ENCODE data around the gene SMU1.
"Not testable (repeated sequence)": the region's sequence is repeated elsewhere in the genome, so short reads cannot be mapped to it uniquely, and the experiment has no call there.

The SMU1 gene

GRCh38 chr9:33007755-33008154 is 68.7 kb downstream of the SMU1 start:
- DNase-seq: no peak

- DNase-seq: not testable (repeated sequence)
These were observed 71.1 kb downstream of the SMU1 start for GRCh38 chr9:33005335-33005734.

DNA sequence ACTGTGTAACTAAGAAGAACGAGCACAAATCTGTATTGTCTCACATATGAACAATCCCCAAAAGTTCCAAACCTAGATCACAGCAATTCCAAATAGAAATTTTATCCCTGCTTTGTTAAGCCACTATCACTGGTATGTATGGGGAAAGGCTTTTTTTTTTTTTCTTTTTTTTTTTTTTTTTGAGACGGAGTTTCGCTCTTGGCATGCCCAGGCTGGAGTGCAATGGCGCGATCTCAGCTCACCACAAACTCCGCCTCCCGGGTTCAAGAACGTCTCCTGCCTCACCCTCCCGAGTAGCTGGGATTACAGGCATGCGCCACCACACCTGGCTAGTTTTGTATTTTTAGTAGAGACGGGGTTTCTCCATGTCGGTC is 75.8 kb downstream of the SMU1 start:
- DNase-seq: not testable (repeated sequence)

- no peak for DNase-seq
These were observed 83.8 kb downstream of the SMU1 start for GRCh38 chr9:32992595-32993238.

- no peak for DNase-seq
These were observed 84.4 kb downstream of the SMU1 start for GRCh38 chr9:32991897-32992594.
